Measurements from ENCODE around the gene SOWAHB.

SOWAHB gene, protein sequence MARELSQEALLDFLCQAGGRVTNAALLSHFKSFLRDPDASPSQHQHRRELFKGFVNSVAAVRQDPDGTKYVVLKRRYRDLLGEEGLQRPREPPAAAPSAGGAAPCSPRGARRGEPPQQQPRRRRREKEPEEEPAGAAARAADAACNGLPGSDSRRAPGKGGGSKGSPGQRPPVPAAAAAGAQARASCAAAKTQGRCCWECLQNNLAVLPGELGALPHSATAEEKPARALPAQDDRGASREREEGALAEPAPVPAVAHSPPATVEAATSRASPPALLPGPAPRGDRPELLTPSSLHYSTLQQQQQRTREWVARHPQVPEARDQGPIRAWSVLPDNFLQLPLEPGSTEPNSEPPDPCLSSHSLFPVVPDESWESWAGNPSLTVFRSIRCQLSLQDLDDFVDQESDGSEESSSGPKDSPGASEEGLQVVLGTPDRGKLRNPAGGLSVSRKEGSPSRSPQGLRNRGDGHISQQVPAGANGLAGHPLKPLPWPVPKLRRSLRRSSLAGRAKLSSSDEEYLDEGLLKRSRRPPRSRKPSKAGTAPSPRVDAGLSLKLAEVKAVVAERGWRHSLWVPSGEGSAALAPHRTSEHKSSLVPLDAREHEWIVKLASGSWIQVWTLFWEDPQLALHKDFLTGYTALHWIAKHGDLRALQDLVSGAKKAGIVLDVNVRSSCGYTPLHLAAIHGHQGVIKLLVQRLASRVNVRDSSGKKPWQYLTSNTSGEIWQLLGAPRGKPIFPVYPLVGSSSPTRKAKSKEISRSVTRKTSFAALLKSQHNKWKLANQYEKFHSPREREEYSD

GRCh38 chr4:76897536-76898384 is at the start of gene SOWAHB:
SOWAHB (minus strand) TSS chr4:76898144; CDS start chr4:76897849, 295 bp downstream.
- DNase-seq (ENCODE audit: low read depth, low spot score), result no peak

GRCh38 chr4:76947369-76947768 is 49.4 kb upstream of the SOWAHB start:
- DNase-seq (ENCODE audit: low read depth, low spot score), result no peak

DNA sequence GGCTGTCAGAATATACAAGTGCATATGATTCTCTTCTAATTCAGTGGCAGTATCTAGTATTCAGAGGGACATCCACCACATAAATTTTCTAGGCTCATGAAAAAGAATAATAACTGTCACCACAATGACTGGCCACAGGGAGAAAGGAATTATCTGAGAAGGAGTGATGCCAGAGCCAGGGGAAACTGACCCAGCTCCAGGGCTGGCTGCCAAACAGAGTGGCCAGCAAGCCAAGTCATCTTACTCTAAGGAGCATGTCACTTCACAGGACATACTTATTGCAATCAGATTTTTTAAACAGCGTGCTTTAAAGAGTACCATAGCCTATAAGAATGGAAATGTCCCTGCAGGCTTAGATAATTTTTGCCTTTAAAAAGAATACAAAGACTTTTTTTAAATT is 45.8 kb upstream of the SOWAHB start:
- no peak for DNase-seq (ENCODE audit: low read depth, low spot score)

DNA sequence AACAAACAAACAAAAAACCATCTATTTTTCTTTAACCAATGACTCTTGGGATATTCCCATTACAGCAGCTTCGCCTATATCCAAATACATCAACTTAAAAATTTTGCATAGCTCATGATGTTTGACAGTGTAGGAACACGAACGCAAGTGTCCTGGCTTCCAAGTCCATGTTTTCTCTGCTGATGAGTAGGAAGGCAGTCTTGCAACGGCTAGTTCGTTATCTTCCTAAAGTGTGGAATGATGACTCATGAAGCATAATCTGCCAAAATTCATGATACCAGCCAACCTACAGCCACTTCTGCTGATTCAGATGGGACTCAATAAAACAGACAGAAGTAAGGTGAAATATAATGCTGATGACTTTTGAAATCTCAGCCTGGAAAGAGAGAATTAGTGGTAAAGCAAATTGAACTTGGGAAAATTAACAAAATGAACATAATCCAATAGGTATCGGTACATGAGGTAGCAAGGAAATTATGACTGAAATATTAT is 45.2 kb upstream of the SOWAHB start:
- DNase-seq (ENCODE audit: low read depth, low spot score), result no peak

DNA sequence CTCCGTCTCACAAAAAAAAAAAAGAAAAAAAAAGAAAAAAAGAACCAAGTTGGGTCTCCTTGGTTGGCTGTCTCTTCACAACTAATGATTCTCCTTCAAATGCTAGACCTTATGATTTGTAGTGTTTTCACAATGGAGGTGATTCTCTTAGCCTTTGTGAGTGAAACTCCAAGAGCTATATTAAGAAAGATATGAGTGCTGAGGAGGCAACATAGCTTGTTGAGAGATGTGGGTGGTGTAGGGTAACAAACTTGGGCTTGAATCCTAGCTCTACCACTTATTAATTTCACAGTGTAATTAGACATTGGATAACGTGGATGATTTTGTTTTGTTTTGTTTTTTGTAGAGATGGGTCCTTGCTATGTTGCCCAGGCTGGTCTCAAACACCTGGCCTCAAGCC is 41.2 kb upstream of the SOWAHB start:
- no peak for DNase-seq (ENCODE audit: low read depth, low spot score)

DNA sequence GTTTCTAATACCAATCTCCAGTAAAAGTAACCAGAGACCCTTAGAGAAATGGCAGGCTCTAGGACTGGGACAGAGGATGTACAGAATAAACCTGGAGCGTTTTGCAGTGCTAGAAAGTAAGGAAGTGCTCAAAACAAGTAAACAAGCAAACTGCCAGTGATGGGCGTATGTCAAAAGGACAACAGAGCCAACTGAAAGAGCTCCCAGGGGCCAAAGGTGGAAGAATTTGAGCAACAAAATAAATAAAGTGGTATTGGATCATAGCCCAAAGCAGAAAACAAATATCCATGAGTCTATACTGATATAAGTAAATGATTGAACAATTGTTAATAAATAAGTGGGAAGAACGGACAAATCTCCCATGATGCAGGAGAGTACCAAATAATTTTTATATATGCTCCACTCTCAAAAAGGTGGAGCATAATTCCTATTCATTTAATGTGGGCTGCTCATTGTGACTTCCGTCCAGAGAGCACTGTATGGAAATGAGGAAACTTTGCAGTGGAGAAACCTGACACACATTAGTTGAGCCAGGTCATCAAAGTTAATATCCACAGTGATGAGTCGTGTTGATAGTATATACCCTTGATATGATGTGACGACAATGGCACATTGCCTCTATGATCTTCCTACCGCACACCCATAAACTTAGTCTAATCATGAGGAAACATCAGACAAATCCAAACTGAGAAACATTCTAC is 33.8 kb upstream of the SOWAHB start:
- DNase-seq (ENCODE audit: low read depth, low spot score), result no peak

- no peak for DNase-seq (ENCODE audit: low read depth, low spot score)
Measured at GRCh38 chr4:76931087-76931486, 33.1 kb upstream of the SOWAHB start.

- no peak for DNase-seq (ENCODE audit: low read depth, low spot score)
Measured at GRCh38 chr4:76930685-76931084, 32.7 kb upstream of the SOWAHB start.

GRCh38 chr4:76926841-76927240 is 28.9 kb upstream of the SOWAHB start:
- DNase-seq (ENCODE audit: low read depth, low spot score), result no peak

- no peak for DNase-seq (ENCODE audit: low read depth, low spot score)
Measured at GRCh38 chr4:76923619-76924357, 25.8 kb upstream of the SOWAHB start.

GRCh38 chr4:76920715-76921114 is 22.8 kb upstream of the SOWAHB start:
- DNase-seq (ENCODE audit: low read depth, low spot score), result no peak

DNA sequence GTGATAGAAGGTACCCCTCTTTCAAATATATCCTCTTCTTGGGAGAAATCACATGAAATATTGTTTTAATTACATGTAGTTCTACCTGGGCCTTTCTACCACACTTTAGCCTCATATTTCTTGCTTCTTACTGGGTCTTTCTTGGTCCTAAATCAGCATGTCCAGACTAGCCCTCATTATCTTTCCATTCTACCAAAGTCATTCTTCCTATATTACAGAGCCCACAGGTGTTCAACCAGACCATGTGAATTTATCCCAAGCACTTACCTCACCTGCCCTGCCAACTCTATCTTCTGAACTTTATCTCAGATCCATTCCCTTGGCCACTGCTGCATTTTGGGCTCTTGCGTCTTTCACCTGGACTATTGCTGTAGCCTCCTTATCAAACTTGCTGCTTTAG is 11.8 kb upstream of the SOWAHB start:
- DNase-seq (ENCODE audit: low read depth, low spot score), result no peak

DNA sequence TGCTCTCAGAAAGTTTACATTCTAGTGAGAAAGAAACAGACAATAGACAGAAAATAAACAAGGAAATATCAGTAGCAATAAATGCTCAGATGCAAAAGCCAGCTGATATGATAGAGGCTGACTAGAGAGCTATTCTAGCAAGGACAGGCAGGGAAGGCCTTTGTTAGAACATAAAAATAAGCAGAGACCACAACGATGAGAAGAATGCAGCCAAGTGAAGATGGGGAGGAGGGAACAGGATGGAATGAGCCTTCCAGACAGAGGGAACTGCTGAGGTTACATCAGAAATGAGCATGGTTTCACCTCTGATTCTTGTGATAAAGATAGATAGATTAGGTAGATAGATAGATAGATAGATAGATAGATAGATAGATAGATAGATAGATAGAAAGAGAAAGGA is 7.6 kb upstream of the SOWAHB start:
- no peak for DNase-seq (ENCODE audit: low read depth, low spot score)

DNA sequence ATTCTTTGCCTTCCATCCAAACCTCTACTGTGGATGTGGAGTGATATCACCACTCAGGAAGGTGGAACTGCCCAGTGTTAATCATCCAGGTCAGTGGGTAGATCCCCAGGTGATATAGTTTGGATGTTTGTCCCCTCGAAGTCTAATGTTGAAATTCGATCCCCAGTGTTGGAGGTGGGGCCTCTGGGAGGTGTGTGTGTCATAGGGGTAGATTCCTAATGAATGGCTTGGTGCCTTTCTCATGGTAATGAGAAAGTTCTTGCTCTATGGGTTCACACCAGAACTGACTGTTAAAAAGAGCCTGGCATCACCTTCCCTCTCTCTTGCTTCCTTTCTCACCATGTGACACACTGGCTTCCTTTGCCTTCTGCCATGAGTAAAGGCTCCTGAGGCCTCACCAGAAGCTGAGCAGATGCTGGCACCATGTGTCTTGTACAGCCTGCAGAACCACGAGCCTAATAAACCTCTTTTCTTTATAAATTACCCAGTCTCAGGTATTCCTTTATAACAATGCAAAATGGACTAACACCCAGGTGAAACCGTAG is 6.8 kb upstream of the SOWAHB start:
- DNase-seq (ENCODE audit: low read depth, low spot score), result no peak

GRCh38 chr4:76902233-76902890 is 4.4 kb upstream of the SOWAHB start:
- DNase-seq (ENCODE audit: low read depth, low spot score), result no peak

- no peak for DNase-seq (ENCODE audit: low read depth, low spot score)
Measured at GRCh38 chr4:76898949-76899645, 1.2 kb upstream of the SOWAHB start.

DNA sequence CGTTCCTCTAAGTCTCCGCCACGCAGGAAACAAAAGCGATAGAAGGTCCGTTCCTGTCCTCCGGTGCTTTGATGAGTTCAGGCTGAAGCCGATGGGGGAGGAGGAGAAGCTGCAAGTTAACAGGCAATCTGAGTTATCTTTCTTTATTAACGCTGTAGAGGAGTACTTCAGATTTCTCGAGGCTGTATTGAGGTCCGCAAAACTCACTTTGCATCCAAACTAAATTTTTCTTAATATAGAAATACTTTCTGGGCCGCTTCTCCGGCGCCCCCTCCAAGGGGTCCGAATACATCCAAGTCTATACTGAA is 395 bp upstream of the SOWAHB start:
- DNase-seq (ENCODE audit: low read depth, low spot score), result no peak

DNA sequence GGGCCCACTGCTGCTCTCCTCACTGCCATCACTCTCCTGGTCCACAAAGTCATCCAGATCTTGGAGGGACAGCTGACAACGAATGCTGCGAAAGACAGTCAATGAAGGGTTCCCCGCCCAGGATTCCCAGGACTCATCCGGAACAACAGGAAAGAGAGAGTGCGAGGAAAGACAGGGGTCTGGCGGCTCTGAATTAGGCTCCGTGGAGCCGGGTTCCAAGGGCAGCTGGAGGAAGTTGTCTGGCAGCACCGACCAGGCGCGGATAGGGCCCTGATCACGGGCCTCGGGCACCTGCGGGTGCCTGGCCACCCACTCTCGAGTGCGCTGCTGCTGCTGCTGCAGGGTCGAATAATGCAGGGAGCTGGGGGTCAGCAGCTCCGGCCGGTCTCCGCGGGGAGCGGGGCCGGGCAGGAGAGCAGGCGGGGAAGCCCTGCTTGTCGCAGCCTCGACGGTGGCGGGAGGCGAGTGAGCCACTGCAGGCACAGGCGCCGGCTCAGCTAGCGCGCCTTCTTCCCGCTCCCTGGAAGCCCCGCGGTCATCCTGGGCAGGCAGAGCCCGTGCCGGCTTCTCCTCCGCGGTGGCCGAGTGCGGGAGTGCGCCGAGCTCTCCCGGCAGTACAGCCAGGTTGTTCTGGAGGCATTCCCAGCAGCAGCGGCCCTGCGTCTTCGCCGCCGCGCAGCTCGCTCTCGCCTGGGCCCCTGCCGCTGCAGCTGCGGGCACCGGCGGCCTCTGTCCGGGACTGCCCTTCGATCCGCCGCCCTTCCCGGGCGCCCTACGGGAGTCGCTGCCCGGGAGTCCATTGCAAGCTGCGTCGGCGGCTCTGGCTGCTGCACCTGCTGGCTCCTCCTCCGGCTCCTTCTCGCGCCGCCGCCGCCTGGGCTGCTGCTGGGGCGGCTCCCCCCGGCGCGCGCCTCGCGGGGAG is 1.1 kb downstream of the SOWAHB start:
- no peak for DNase-seq (ENCODE audit: low read depth, low spot score)

Data from activated CD4-positive, CD25-positive, alpha-beta regulatory T cell treated with anti-CD3 and anti-CD28 coated beads, Interleukin-2, amount 50 U/mL, for 16 hours (primary cell).